HG03558 (cell line): ENCODE data around the gene STPG3.

Experiments used
- ATAC-seq: cut with Tn5 transposase; IDR thresholded peaks from one replicate; pipeline ENCODE4 v1.9.1; 2021; ENCODE audit warnings: moderate number of reproducible peaks; ENCODE audit not compliant: unreplicated experiment; ENCODE audit errors: extremely low read depth

STPG3 gene

DNA sequence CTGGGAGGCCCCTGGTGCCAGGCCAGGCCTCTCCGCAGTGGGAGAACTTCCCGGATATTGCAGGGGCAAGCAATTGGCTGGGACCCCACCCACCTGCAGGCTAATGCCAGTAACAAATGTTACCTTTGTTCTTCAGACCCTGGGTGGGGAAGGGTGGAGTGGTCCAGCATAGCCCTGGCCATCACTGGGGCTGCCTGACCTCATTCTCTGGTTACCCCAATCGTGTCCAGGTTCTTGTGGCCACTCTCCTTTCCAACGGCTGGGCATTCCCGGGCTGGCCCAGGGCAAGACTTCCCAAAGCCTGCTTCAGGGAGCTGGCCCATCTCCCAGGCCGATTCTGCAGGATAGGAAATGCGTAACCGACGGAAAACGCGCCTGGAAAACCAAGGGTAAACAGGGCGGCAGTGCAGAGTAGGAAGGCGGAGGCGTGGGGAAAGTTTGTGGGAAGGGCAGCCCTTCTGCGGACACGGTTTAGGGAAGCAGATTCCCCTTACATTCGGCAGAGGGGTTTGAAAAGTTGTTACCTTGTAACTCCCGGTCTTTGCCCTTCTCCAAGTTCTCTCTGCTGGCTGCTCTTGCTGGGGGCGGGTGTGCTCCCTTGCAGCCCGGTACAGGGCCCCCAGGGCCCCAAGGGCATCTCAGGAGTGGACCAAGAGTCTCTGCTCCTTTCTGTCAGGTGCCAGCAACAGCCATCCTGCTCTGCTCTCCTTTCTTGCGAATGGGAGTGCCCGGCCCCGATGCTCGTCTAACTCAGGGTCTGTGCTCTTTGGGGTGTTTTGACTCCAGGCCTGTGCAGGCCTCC lies 47.5 kb downstream of the STPG3 start:
- no peak for ATAC-seq

DNA sequence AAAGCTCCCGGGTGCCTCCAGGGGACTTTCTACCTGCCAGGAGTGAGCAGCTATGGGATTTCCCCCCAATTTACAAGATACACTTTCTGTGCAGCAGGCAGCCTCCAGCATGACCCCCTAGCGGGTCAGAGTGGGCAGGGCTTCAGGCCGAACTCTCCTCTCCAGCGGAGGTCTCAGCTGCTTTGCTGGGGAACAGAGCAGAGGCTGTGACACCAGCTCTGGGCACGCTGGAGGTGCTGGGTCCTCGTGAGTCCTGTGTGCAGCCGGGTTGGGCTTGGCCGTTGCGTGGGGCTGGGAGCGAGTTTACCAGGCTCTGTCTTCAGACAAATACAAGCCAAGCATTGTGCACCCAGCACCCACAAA lies 48.1 kb downstream of the STPG3 start:
- no peak for ATAC-seq

DNA sequence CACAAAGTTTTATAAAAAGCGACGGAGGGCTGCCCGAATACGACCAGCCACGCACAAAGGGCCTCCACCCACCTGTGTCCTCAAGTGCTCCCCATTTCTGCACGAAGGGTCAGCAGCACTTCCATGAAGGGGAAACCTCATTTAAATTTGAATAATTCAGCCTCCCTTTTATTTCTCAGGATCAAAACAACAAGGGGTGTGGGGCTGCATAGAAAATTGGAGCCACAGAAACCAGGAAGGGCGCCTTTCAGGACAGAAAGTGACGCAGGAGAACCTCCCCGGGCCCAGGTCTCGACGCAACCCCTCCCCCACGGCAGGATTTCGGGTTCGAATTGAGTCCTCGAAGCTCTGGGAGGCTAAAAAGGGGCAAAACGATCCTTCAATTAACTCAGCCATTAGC lies 48.9 kb downstream of the STPG3 start:
- ATAC-seq = no peak

DNA sequence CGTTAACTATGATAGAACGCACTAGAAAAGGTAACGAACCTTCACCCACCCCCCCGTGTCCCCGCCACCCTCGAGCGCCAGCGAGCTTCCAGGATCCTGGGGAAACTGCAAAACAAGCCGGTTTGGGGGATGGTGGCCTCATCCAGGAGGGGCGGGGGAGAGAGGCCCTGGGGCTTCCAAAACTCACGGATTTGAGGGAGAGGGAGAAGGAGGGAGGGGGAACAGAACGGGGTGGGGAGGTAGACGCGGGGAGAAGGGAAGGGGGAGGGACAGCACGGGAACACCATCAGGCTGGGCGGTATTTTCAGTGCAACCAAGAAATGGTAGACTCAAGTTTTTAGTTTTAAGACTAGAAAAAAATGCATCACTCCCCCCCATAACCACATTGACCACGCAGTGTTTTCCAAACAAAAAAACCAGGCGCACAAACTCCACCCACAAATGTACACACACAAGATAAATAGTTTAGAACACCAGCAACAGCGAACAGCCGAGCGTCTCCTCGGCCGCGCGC lies 49.5 kb downstream of the STPG3 start:
- ATAC-seq = no peak

DNA sequence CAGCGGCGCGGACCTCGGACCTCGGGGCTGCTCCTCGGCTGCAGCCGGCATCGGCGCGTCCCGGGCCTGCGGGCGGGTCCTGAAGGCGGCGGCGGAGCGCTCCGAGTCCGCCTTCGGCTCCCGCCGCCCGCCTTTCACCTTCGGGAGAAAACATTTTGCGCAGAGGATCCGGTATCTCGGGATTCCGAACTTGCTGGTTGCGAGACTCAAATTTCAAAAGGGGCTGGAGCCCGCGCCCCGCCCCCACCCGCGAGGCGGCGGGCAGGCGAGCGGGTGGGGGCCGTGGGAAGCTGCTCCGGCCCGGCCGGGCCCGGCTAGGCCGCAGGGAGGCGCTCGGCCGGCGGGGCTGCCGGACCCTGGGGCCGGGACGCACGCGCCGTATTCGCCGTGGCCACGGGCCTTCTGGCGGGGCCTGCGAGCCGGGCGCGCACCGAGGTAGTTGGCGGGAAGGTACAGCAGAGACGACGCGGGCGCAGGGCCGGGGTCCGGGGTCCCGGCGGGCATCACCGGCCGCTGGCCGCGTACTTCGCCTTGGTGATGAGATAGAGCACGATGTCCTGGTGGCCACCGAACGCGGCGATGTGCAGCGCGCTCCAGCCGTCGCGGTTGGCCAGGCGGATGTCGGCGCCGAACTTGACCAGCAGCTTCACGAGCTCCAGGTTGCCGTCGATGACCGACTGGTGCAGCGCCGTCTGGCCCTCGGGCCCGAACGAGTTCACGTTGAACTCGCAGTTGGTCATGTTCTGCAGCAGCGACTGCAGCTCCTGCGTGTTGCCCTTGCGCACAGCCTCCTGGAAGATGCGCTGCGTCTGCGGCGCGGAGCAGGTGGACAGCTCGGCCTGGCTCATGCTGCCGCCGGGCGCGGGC lies 50.2 kb downstream of the STPG3 start:
- ATAC-seq = no peak

DNA sequence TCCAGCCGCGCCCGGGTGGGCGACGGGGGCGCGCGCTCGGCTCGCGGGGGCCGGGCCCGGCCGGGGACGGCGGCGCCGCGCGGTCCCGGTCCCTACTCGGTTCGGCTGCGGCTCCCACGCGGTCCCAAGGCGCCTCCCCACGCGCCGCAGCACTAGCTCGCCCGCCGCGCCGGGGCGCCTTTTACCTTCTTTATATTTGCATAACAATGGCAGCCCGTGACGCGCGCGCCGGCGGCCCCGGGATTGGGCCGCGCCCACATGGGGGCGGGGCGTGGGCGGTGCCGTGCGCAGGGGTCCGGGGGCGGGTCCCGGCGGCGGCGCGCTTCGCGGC lies 51.0 kb downstream of the STPG3 start, which contains the start of gene NRARP:
Gene NRARP, minus strand, starts transcription at position 154 of the 331 bp plus-strand sequence. CDS start 343 bp downstream, outside the sequence.
- peak; percentile 51 for ATAC-seq

DNA sequence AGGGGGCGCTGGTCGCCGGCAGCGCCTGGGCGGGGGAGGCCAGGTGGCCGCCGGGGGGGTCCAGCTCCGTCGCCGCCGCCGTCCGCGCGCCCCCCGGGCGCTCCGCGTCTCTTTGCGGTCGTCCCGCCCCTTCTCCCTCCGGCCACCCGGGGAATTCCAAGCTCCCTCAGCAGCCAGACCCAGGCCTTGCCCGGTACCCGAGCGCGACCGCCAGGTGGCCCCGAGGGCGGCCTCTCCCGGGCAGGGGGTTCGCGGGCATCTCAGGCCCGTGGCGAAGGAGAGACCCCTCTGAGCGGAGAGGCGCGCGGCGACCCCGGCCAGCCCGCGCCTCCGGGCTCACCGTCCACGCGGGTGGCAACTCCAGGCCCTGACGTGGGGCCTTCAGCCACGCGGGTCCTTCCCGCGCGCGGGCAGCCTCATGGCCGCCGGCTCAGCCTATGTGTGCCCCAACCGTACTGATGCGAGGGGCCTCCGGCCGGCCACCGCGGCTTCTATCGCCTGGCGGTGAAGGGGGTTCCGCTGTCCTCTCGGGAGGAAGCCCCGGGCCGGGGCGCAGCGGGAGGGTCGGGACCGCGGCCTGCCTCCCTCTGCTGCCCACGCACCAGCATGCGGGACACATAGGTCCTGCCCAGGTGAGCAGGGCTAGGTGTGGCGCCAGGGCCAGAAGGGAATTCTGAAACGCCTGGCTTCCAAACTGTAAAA lies 51.5 kb downstream of the STPG3 start:
- ATAC-seq = peak; percentile 34
